DND-41 (cell line): Measurements from ENCODE around the gene NCF2.

Experiments used
- ATAC-seq: fragments of 200-7000 bp; cut with Tn5 transposase; 3 replicates; pipeline ENCODE4 v1.9.1; 2021; ENCODE audit warnings: low read depth; ENCODE audit not compliant: insufficient read depth
- DNase-seq: peaks from one replicate; pipeline ENCODE4 v3.0.0-alpha.2; 2020
- H2AFZ ChIP-seq: 2 replicates; pipeline ENCODE4 v1.6.0; 2012; ENCODE audit warnings: low read depth, low read length
- H3K27ac ChIP-seq: 2 replicates; pipeline ENCODE4 v1.5.1; 2012; ENCODE audit warnings: low read length, inconsistent platforms
- H3K27me3 ChIP-seq: fragments of 200-600 bp; sonication (generic); 2 replicates; pipeline ENCODE4 v1.6.0; 2012; ENCODE audit warnings: low read length, mild to moderate bottlenecking, inconsistent platforms; ENCODE audit not compliant: insufficient read depth, poor library complexity
- H3K36me3 ChIP-seq: 2 replicates; pipeline ENCODE4 v1.5.1; 2012; ENCODE audit warnings: low read length, inconsistent platforms; ENCODE audit not compliant: insufficient read depth
- H3K4me1 ChIP-seq: 2 replicates; pipeline ENCODE4 v1.5.1; 2012; ENCODE audit warnings: mild to moderate bottlenecking, low read length; ENCODE audit not compliant: insufficient read depth
- H3K4me2 ChIP-seq: 2 replicates; pipeline ENCODE4 v1.6.0; 2012; ENCODE audit warnings: mild to moderate bottlenecking, moderate library complexity, low read length, inconsistent platforms; ENCODE audit not compliant: insufficient read depth
- H3K4me3 ChIP-seq, 2 experiments: fragments of 200-600 bp in 1 of 2; shearing (Covaris generic) in 1 of 2; 2 replicates each; pipeline ENCODE4 v1.5.1; 2012 to 2016; ENCODE audit warnings: inconsistent platforms in 2 of 2, low read length in 2 of 2, mild to moderate bottlenecking in 2 of 2, low read depth in 1 of 2, moderate library complexity in 1 of 2
- H3K79me2 ChIP-seq: 2 replicates; pipeline ENCODE4 v1.6.0; 2012; ENCODE audit warnings: low read length, inconsistent platforms; ENCODE audit not compliant: insufficient read depth
- H3K9ac ChIP-seq: 2 replicates; pipeline ENCODE4 v1.6.0; 2012; ENCODE audit warnings: low read depth, mild to moderate bottlenecking, inconsistent platforms, low read length, moderate library complexity
- H3K9me3 ChIP-seq: 2 replicates; pipeline ENCODE4 v1.5.1; 2012; ENCODE audit warnings: low read length, moderate library complexity, mild to moderate bottlenecking, inconsistent platforms; ENCODE audit not compliant: insufficient read depth, severe bottlenecking
- H4K20me1 ChIP-seq: 2 replicates; pipeline ENCODE4 v1.6.0; 2012; ENCODE audit warnings: low read length; ENCODE audit not compliant: insufficient read depth
- CTCF ChIP-seq: IDR thresholded peaks from 2 replicates; pipeline ENCODE4 v1.5.1; 2012; ENCODE audit warnings: borderline replicate concordance, low read length, moderate library complexity, mild to moderate bottlenecking; ENCODE audit not compliant: poor library complexity, severe bottlenecking; ENCODE audit errors: extremely low read depth
- EZH2 ChIP-seq: IDR thresholded peaks from 3 replicates; pipeline ENCODE4 v1.6.1; 2012; ENCODE audit warnings: borderline replicate concordance, low read depth, mild to moderate bottlenecking, moderate library complexity, low read length, inconsistent platforms; ENCODE audit not compliant: severe bottlenecking

The NCF2 gene

GRCh38 chr1:183634429-183635065 lies 44.3 kb upstream of the NCF2 start:
- Histone ChIP-seq H3K79me2 (peaks cover 60% of the 10 kb centered on the region), H3K9me3 (no peaks in the 10 kb centered on the region), H3K9ac (peak overlapping the region; percentile 95), H3K4me2 (peak overlapping the region; percentile 96), H3K27me3 (peaks cover 3% of the 10 kb centered on the region), H3K36me3 (peaks cover 33% of the 10 kb centered on the region), H3K27ac (peak overlapping the region; percentile 75), H3K4me1 (peaks cover 52% of the 10 kb centered on the region), H4K20me1 (peaks cover 26% of the 10 kb centered on the region), H2AFZ (peak overlapping the region; percentile 92), H3K4me3 (peak overlapping the region; percentile 96 to 99)
- ATAC-seq = no peak
- no peak for TF ChIP-seq CTCF
- TF ChIP-seq EZH2 = no peak
- no peak for DNase-seq

- no peaks in the 10 kb centered on the region for H3K9me3 ChIP-seq
- H2AFZ ChIP-seq = no peak overlapping the region
- peak overlapping the region; percentile 75 for H3K27ac ChIP-seq
- peaks cover 3% of the 10 kb centered on the region for H3K27me3 ChIP-seq
- peak overlapping the region; percentile 95 for H3K9ac ChIP-seq
- ATAC-seq (peak; percentile 71), DNase-seq (peak; percentile 60)
- no peak for TF ChIP-seq EZH2
- peak; percentile 53 for TF ChIP-seq CTCF
- H3K4me1 ChIP-seq = peaks cover 57% of the 10 kb centered on the region
- H3K36me3 ChIP-seq = peaks cover 40% of the 10 kb centered on the region
- H3K4me3 ChIP-seq = peak overlapping the region; percentile 96 to 99
- H3K79me2 ChIP-seq = peaks cover 66% of the 10 kb centered on the region
- peak overlapping the region; percentile 96 for H3K4me2 ChIP-seq
- H4K20me1 ChIP-seq = peaks cover 28% of the 10 kb centered on the region
Observed at GRCh38 chr1:183633676-183634343, 43.6 kb upstream of the NCF2 start.

GRCh38 chr1:183632964-183633363 lies 42.7 kb upstream of the NCF2 start:
- TF ChIP-seq EZH2 = no peak
- TF ChIP-seq CTCF = no peak
- peak overlapping the region; percentile 96 for H3K4me2 ChIP-seq
- peaks cover 60% of the 10 kb centered on the region for H3K4me1 ChIP-seq
- H3K9ac ChIP-seq = peak overlapping the region; percentile 95
- peaks cover 3% of the 10 kb centered on the region for H3K27me3 ChIP-seq
- peak overlapping the region; percentile 96 to 99; a peak in 3 of 4 replicates for H3K4me3 ChIP-seq
- DNase-seq (peak; percentile 36), ATAC-seq (0 out of 3 replicates have a peak, but pooled peaks have one; percentile 20)
- H3K79me2 ChIP-seq = peaks cover 73% of the 10 kb centered on the region
- H2AFZ ChIP-seq = no peak overlapping the region
- H3K9me3 ChIP-seq = no peaks in the 10 kb centered on the region
- peaks cover 48% of the 10 kb centered on the region for H3K36me3 ChIP-seq
- H4K20me1 ChIP-seq = peaks cover 33% of the 10 kb centered on the region
- H3K27ac ChIP-seq = peak overlapping the region; percentile 75
